HEK293 (cell line): Measurements from ENCODE around the gene MRNIP.
A peak's percentile ranks its signal among the peaks of the same experiment; 100 is the strongest.

Experiments used
- CTCF ChIA-PET: fragments of 350-600 bp; formaldehyde crosslinking; extraction: SDS; loops from one replicate; lab custom pipeline; 2021; ENCODE audit warnings: antibody characterized with exemption; lab: Yijun Ruan, JAX
- POLR2A ChIA-PET: fragments of 300-600 bp; formaldehyde crosslinking; extraction: SDS; loops from one replicate; lab custom pipeline; 2020; ENCODE audit warnings: antibody characterized with exemption, inconsistent platforms; lab: Yijun Ruan, JAX
- H3K27ac ChIP-seq: fragments of 200-500 bp; sonication (Bioruptor generic); 2 replicates; pipeline ENCODE4 v1.5.1; 2014; ENCODE audit warnings: low read depth, low read length, control low read depth, inconsistent platforms; ENCODE audit errors: extremely low read depth
- H3K36me3 ChIP-seq, 2 experiments: fragments of 200-500 bp in 1 of 2; sonication (Bioruptor generic) in 1 of 2; 1 replicate in 1 of 2; 2 replicates in 1 of 2; pipeline ENCODE4 v1.5.1; 2014 to 2017; ENCODE audit warnings: inconsistent platforms in 2 of 2, low read length in 2 of 2; ENCODE audit not compliant: control insufficient read depth in 2 of 2, insufficient read depth in 1 of 2
- H3K4me1 ChIP-seq: fragments of 200-500 bp; sonication (Bioruptor generic); 2 replicates; pipeline ENCODE4 v1.5.1; 2014; ENCODE audit warnings: mild to moderate bottlenecking, low read length, inconsistent platforms; ENCODE audit not compliant: control insufficient read depth, insufficient read depth
- H3K4me3 ChIP-seq: 2 replicates; pipeline ENCODE4 v1.5.1; 2011; ENCODE audit warnings: low read depth, mild to moderate bottlenecking, control low read depth, low read length, moderate library complexity
- H3K9me3 ChIP-seq: fragments of 200-500 bp; sonication (Bioruptor generic); 2 replicates; pipeline ENCODE4 v1.5.1; 2014; ENCODE audit warnings: low read depth, low read length, inconsistent platforms; ENCODE audit not compliant: control insufficient read depth, insufficient read depth
- BCL11A ChIP-seq: fragments of 450-650 bp; formaldehyde crosslinking; IDR thresholded peaks from 2 replicates; pipeline ENCODE4 v1.5.1; 2016; ENCODE audit warnings: low read depth, missing biosample characterization, missing genetic modification characterization
- KLF10 ChIP-seq: fragments of 450-650 bp; IDR thresholded peaks from 2 replicates; pipeline ENCODE4 v1.5.1; 2018; ENCODE audit warnings: missing biosample characterization, mild to moderate bottlenecking, missing genetic modification characterization
- KLF17 ChIP-seq: fragments of 450-650 bp; formaldehyde crosslinking; IDR thresholded peaks from 2 replicates; pipeline ENCODE4 v1.5.1; 2016; ENCODE audit warnings: missing biosample characterization, missing genetic modification characterization
- MEIS1 ChIP-seq: sonication (generic); formaldehyde crosslinking; IDR thresholded peaks from 2 replicates; pipeline ENCODE4 v1.8.1; 2022; ENCODE audit warnings: missing genetic modification reagents, mild to moderate bottlenecking, borderline replicate concordance
- OSR2 ChIP-seq: fragments of 450-650 bp; formaldehyde crosslinking; IDR thresholded peaks from 2 replicates; pipeline ENCODE4 v1.5.1; 2016; ENCODE audit warnings: missing biosample characterization, missing genetic modification characterization
- PRDM1 ChIP-seq: fragments of 450-650 bp; formaldehyde crosslinking; IDR thresholded peaks from 2 replicates; pipeline ENCODE4; 2016; ENCODE audit warnings: missing biosample characterization, missing genetic modification characterization
- ZBTB1 ChIP-seq: fragments of 450-650 bp; formaldehyde crosslinking; IDR thresholded peaks from 2 replicates; pipeline ENCODE4 v1.5.1; 2016; ENCODE audit warnings: missing biosample characterization, missing genetic modification characterization
- ZBTB49 ChIP-seq: fragments of 450-650 bp; formaldehyde crosslinking; IDR thresholded peaks from 2 replicates; pipeline ENCODE4 v1.5.1; 2016; ENCODE audit warnings: missing biosample characterization, missing genetic modification characterization, low read depth
- ZFP41 ChIP-seq: fragments of 450-650 bp; formaldehyde crosslinking; IDR thresholded peaks from 2 replicates; pipeline ENCODE4 v1.5.1; 2016; ENCODE audit warnings: missing biosample characterization, missing genetic modification characterization, borderline replicate concordance
- ZIC2 ChIP-seq: fragments of 450-650 bp; formaldehyde crosslinking; IDR thresholded peaks from 2 replicates; pipeline ENCODE4 v1.5.1; 2016; ENCODE audit warnings: missing biosample characterization, missing genetic modification characterization
- ZNF133 ChIP-seq: fragments of 450-650 bp; formaldehyde crosslinking; IDR thresholded peaks from 2 replicates; pipeline ENCODE4 v1.5.1; 2016; ENCODE audit warnings: missing biosample characterization, missing genetic modification characterization
- ZNF138 ChIP-seq: fragments of 450-650 bp; formaldehyde crosslinking; IDR thresholded peaks from 2 replicates; pipeline ENCODE4 v1.5.1; 2016; ENCODE audit warnings: missing biosample characterization, missing genetic modification characterization, borderline replicate concordance
- ZNF146 ChIP-seq: fragments of 450-650 bp; formaldehyde crosslinking; IDR thresholded peaks from 2 replicates; pipeline ENCODE4 v1.5.1; 2016; ENCODE audit warnings: missing biosample characterization, missing genetic modification characterization
- ZNF169 ChIP-seq: fragments of 450-650 bp; formaldehyde crosslinking; IDR thresholded peaks from 2 replicates; pipeline ENCODE4 v1.5.1; 2016; ENCODE audit warnings: missing biosample characterization, missing genetic modification characterization
- ZNF19 ChIP-seq: fragments of 450-650 bp; formaldehyde crosslinking; IDR thresholded peaks from 2 replicates; pipeline ENCODE4; 2016; ENCODE audit warnings: missing biosample characterization, missing genetic modification characterization, low read depth
- ZNF24 ChIP-seq: fragments of 450-650 bp; formaldehyde crosslinking; IDR thresholded peaks from 2 replicates; pipeline ENCODE4 v1.5.1; 2016; ENCODE audit warnings: missing biosample characterization, missing genetic modification characterization
- ZNF248 ChIP-seq: fragments of 450-650 bp; formaldehyde crosslinking; IDR thresholded peaks from 2 replicates; pipeline ENCODE4 v1.5.1; 2017; ENCODE audit warnings: missing biosample characterization, missing genetic modification characterization
- ZNF266 ChIP-seq: fragments of 450-650 bp; formaldehyde crosslinking; IDR thresholded peaks from 2 replicates; pipeline ENCODE4 v1.5.1; 2016; ENCODE audit warnings: missing biosample characterization, missing genetic modification characterization, low read depth
- ZNF324 ChIP-seq: fragments of 450-650 bp; formaldehyde crosslinking; IDR thresholded peaks from 2 replicates; pipeline ENCODE4 v1.5.1; 2016; ENCODE audit warnings: missing biosample characterization, missing genetic modification characterization
- ZNF37A ChIP-seq: fragments of 450-650 bp; IDR thresholded peaks from 2 replicates; pipeline ENCODE4 v1.5.1; 2018; ENCODE audit warnings: missing biosample characterization, missing genetic modification characterization
- ZNF423 ChIP-seq: fragments of 450-650 bp; formaldehyde crosslinking; IDR thresholded peaks from 2 replicates; pipeline ENCODE4 v1.5.1; 2016; ENCODE audit warnings: missing biosample characterization, missing genetic modification characterization
- ZNF510 ChIP-seq: fragments of 450-650 bp; formaldehyde crosslinking; IDR thresholded peaks from 2 replicates; pipeline ENCODE4 v1.5.1; 2018; ENCODE audit warnings: mild to moderate bottlenecking, missing genetic modification characterization, missing biosample characterization; ENCODE audit not compliant: insufficient replicate concordance
- ZNF521 ChIP-seq: fragments of 450-650 bp; formaldehyde crosslinking; IDR thresholded peaks from 2 replicates; pipeline ENCODE4 v1.5.1; 2017; ENCODE audit warnings: missing biosample characterization, mild to moderate bottlenecking, missing genetic modification characterization
- ZNF549 ChIP-seq: fragments of 450-650 bp; IDR thresholded peaks from 2 replicates; pipeline ENCODE4 v1.5.1; 2018; ENCODE audit warnings: missing biosample characterization, missing genetic modification characterization, mild to moderate bottlenecking, inconsistent platforms, moderate library complexity
- ZNF600 ChIP-seq: fragments of 450-650 bp; formaldehyde crosslinking; IDR thresholded peaks from 2 replicates; pipeline ENCODE4 v1.5.1; 2016; ENCODE audit warnings: missing biosample characterization, missing genetic modification characterization
- ZNF639 ChIP-seq: fragments of 450-650 bp; formaldehyde crosslinking; IDR thresholded peaks from 2 replicates; pipeline ENCODE4 v1.5.1; 2016; ENCODE audit warnings: missing biosample characterization, missing genetic modification characterization
- ZNF747 ChIP-seq: fragments of 450-650 bp; formaldehyde crosslinking; IDR thresholded peaks from 2 replicates; pipeline ENCODE4 v1.5.1; 2016; ENCODE audit warnings: missing biosample characterization, missing genetic modification characterization
- ZNF791 ChIP-seq: fragments of 450-650 bp; formaldehyde crosslinking; IDR thresholded peaks from 2 replicates; pipeline ENCODE4 v1.5.1; 2016; ENCODE audit warnings: missing biosample characterization, missing genetic modification characterization
- ZSCAN30 ChIP-seq: fragments of 450-650 bp; IDR thresholded peaks from 2 replicates; pipeline ENCODE4 v1.5.1; 2018; ENCODE audit warnings: missing biosample characterization, mild to moderate bottlenecking, missing genetic modification characterization, moderate library complexity

The MRNIP gene

GRCh38 chr5:179828756-179829421 is 29.7 kb downstream of the MRNIP start:
- ChIA-PET POLR2A (interaction anchor here (0.7 kb wide), 1 partner anchor 16 kb away, joined by 3 read pairs; no protein-coding TSS in a partner anchor), CTCF (no interaction called here)
- no peak for TF ChIP-seq ZNF521 (tag by site-specific recombination)
- TF ChIP-seq ZNF37A (tag by site-specific recombination): no peak
- TF ChIP-seq ZNF24 (tag by site-specific recombination): no peak
- no peak for TF ChIP-seq ZNF639 (tag by site-specific recombination)
- no peak for TF ChIP-seq PRDM1 (tag by site-specific recombination)
- no peak for TF ChIP-seq ZNF747 (tag by site-specific recombination)
- TF ChIP-seq ZNF248 (tag by site-specific recombination): no peak
- no peak for TF ChIP-seq ZNF324 (tag by site-specific recombination)
- TF ChIP-seq ZNF146: no peak
- no peak for TF ChIP-seq KLF17 (tag by site-specific recombination)
- TF ChIP-seq ZNF791 (tag by site-specific recombination): no peak
- no peak for TF ChIP-seq ZNF133
- Histone ChIP-seq H3K36me3 (peaks cover 43 to 100% of the 10 kb centered on the region in 2 experiments), H3K9me3 (no peaks in the 10 kb centered on the region), H3K4me3 (no peak overlapping the region), H3K4me1 (no peaks in the 10 kb centered on the region), H3K27ac (no peak overlapping the region)

GRCh38 chr5:179827680-179828079 is 30.9 kb downstream of the MRNIP start:
- Histone ChIP-seq H3K27ac (no peak overlapping the region), H3K4me1 (no peaks in the 10 kb centered on the region), H3K9me3 (no peaks in the 10 kb centered on the region), H3K4me3 (no peak overlapping the region), H3K36me3 (peaks cover 49 to 100% of the 10 kb centered on the region in 2 experiments)
- ChIA-PET CTCF (interaction anchor here (0.6 kb wide), 1 partner anchor 23 kb away, joined by 3 read pairs; no protein-coding TSS in a partner anchor), POLR2A (no interaction called here)
- TF ChIP-seq ZNF510 (tag by site-specific recombination): no peak
- no peak for TF ChIP-seq ZSCAN30 (tag by site-specific recombination)
- no peak for TF ChIP-seq ZNF169 (tag by site-specific recombination)
- peak; percentile 55; the same call in 1 of the 2 replicates for TF ChIP-seq ZNF600 (tag by site-specific recombination)
- peak; percentile 29; the same call in 1 of the 2 replicates for TF ChIP-seq ZIC2
- TF ChIP-seq MEIS1: no peak
- TF ChIP-seq ZFP41 (tag by site-specific recombination): no peak
- no peak for TF ChIP-seq ZNF423
- TF ChIP-seq OSR2 (tag by site-specific recombination): 0 out of 2 replicates have a peak, but pooled peaks have one; percentile 20

- POLR2A ChIA-PET: no interaction called here
- no peak overlapping the region for H3K27ac ChIP-seq
- CTCF ChIA-PET: no interaction called here
These were observed 32.9 kb downstream of the MRNIP start for GRCh38 chr5:179825655-179826182.

More at GRCh38 chr5:179825655-179826182, 32.9 kb downstream of the MRNIP start:
- Histone ChIP-seq H3K36me3 (peaks cover 40 to 85% of the 10 kb centered on the region in 2 experiments), H3K9me3 (no peaks in the 10 kb centered on the region)
- TF ChIP-seq ZBTB1 (no peak), KLF10 (tag by site-specific recombination) (no peak), ZBTB49 (no peak), ZNF19 (no peak), ZNF266 (tag by site-specific recombination) (no peak), ZNF549 (no peak), BCL11A (tag by site-specific recombination) (no peak), ZNF138 (no peak)
- TF ChIP-seq, all 188 proteins: peak for 0
- H3K4me3 ChIP-seq: no peak overlapping the region
- peaks cover 5% of the 10 kb centered on the region; the same call in 1 of the 2 replicates for H3K4me1 ChIP-seq
